HFF-Myc (cell line): ENCODE measurements around the gene ORC6.

Experiments used
- DNase-seq: peaks from one replicate; pipeline ENCODE4 v3.0.0-alpha.2; 2011; ENCODE audit warnings: low read depth; ENCODE audit errors: extremely low read depth
- H3K4me3 ChIP-seq: replicated peaks from 2 replicates; pipeline ENCODE4 v1.5.1; 2011; ENCODE audit warnings: low read depth, mild to moderate bottlenecking, control low read depth, low read length
- TF ChIP-seq, protein P1 (sequence below): IDR thresholded peaks from 2 replicates; pipeline ENCODE4 v1.5.1; 2012; ENCODE audit warnings: mild to moderate bottlenecking, low read depth, low read length, control low read depth; ENCODE audit errors: missing control alignments

ORC6 gene

GRCh38 chr16:46700048-46700447 lies 10.6 kb downstream of the ORC6 start:
- no peak for DNase-seq
- TF ChIP-seq, protein P1, sequence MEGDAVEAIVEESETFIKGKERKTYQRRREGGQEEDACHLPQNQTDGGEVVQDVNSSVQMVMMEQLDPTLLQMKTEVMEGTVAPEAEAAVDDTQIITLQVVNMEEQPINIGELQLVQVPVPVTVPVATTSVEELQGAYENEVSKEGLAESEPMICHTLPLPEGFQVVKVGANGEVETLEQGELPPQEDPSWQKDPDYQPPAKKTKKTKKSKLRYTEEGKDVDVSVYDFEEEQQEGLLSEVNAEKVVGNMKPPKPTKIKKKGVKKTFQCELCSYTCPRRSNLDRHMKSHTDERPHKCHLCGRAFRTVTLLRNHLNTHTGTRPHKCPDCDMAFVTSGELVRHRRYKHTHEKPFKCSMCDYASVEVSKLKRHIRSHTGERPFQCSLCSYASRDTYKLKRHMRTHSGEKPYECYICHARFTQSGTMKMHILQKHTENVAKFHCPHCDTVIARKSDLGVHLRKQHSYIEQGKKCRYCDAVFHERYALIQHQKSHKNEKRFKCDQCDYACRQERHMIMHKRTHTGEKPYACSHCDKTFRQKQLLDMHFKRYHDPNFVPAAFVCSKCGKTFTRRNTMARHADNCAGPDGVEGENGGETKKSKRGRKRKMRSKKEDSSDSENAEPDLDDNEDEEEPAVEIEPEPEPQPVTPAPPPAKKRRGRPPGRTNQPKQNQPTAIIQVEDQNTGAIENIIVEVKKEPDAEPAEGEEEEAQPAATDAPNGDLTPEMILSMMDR: no peak
- H3K4me3 ChIP-seq: no peak overlapping the region

GRCh38 chr16:46701615-46702014 lies 12.2 kb downstream of the ORC6 start:
- TF ChIP-seq, protein P1: no peak
- H3K4me3 ChIP-seq: no peak overlapping the region
- no peak for DNase-seq

- TF ChIP-seq, protein P1: no peak
- H3K4me3 ChIP-seq: no peak overlapping the region
- no peak for DNase-seq
Observed at GRCh38 chr16:46702030-46702429, 12.6 kb downstream of the ORC6 start.

DNA sequence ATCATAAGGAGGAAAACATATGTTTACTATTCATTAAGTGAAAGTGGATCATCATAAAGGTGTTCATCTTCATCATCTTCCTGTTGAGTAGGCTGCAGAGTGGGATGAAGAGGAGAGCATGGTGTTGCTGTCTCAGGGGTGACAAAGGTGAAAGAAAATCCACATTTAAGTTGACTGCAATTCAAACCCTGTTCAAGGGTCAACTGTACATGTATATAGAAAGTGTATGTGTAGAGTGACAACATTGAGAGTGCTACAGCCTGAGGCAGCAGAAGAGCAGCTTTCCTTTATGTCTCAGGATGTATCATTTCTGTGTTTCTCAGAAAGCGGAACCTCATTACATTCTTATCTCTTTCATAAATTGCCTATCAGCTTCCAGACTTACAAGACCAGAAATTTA lies 17.2 kb downstream of the ORC6 start:
- DNase-seq: no peak
- TF ChIP-seq, protein P1: no peak
- H3K4me3 ChIP-seq: no peak overlapping the region

GRCh38 chr16:46709469-46710005 lies 20.1 kb downstream of the ORC6 start:
- no peak overlapping the region for H3K4me3 ChIP-seq
- TF ChIP-seq, protein P1: no peak
- no peak for DNase-seq

GRCh38 chr16:46711106-46712058 lies 21.9 kb downstream of the ORC6 start:
- TF ChIP-seq, protein P1: no peak
- no peak for DNase-seq
- H3K4me3 ChIP-seq: no peak overlapping the region
